Keratinocyte (primary cell): ENCODE results near the gene MARCOL. TPM values are rescaled to one million over a fixed set of nuclear protein-coding genes. Genes with fewer than 3 reads are reported as not detected.

Experiments used
- DNase-seq: peaks from one replicate; pipeline ENCODE4 v3.0.0-alpha.2; 2011; ENCODE audit warnings: low read depth, missing footprints, low spot score
- FAIRE-seq: peaks from 2 replicates; lab custom pipeline; 2011; peaks lifted over from hg19 to GRCh38; lab: Jason Lieb, UNC
- H2AFZ ChIP-seq: 2 replicates; pipeline ENCODE4 v1.6.0; 2012; ENCODE audit warnings: low read length, control low read depth, inconsistent platforms; ENCODE audit not compliant: control insufficient read depth
- H3K27ac ChIP-seq: 2 replicates; pipeline ENCODE4 v1.5.1; 2011; ENCODE audit warnings: low read length; ENCODE audit not compliant: control insufficient read depth, insufficient read depth
- H3K27me3 ChIP-seq: 3 replicates; pipeline ENCODE4 v1.6.0; 2011; ENCODE audit warnings: low read length; ENCODE audit not compliant: control insufficient read depth, insufficient read depth; ENCODE audit errors: extremely low read depth
- H3K36me3 ChIP-seq, 2 experiments: 2 replicates in 1 of 2; 3 replicates in 1 of 2; pipeline ENCODE4 v1.5.1; 2011; ENCODE audit warnings: low read length in 2 of 2, mild to moderate bottlenecking in 1 of 2; ENCODE audit not compliant: control insufficient read depth in 2 of 2, insufficient read depth in 2 of 2; ENCODE audit errors: extremely low read depth in 1 of 2
- H3K4me1 ChIP-seq: 3 replicates; pipeline ENCODE4 v1.5.1; 2011; ENCODE audit warnings: low read length; ENCODE audit not compliant: control insufficient read depth, insufficient read depth; ENCODE audit errors: extremely low read depth
- H3K4me2 ChIP-seq: 3 replicates; pipeline ENCODE4 v1.6.0; 2011; ENCODE audit warnings: low read depth, low read length; ENCODE audit not compliant: control insufficient read depth, insufficient read depth; ENCODE audit errors: extremely low read depth
- H3K4me3 ChIP-seq, 3 experiments: fragments of 200-600 bp in 1 of 3; sonication (generic) in 1 of 3; 2 replicates in 2 of 3; 3 replicates in 1 of 3; pipeline ENCODE4 v1.5.1; 2011 to 2016; ENCODE audit warnings: low read length in 3 of 3, mild to moderate bottlenecking in 3 of 3, control low read depth in 2 of 3, inconsistent platforms in 1 of 3, low read depth in 1 of 3, mixed read lengths in 1 of 3, mixed run types in 1 of 3, moderate library complexity in 1 of 3; ENCODE audit not compliant: control insufficient read depth in 2 of 3, insufficient read depth in 2 of 3; ENCODE audit errors: extremely low read depth in 1 of 3
- H3K79me2 ChIP-seq: 2 replicates; pipeline ENCODE4 v1.6.0; 2012; ENCODE audit warnings: low read length; ENCODE audit not compliant: control insufficient read depth, insufficient read depth
- H3K9ac ChIP-seq: 3 replicates; pipeline ENCODE4 v1.6.0; 2011; ENCODE audit warnings: low read length; ENCODE audit not compliant: control insufficient read depth, insufficient read depth; ENCODE audit errors: extremely low read depth
- H3K9me1 ChIP-seq: 3 replicates; pipeline ENCODE4 v1.6.0; 2011; ENCODE audit warnings: low read length; ENCODE audit not compliant: control insufficient read depth, insufficient read depth; ENCODE audit errors: extremely low read depth
- H3K9me3 ChIP-seq: 2 replicates; pipeline ENCODE4 v1.5.1; 2012; ENCODE audit warnings: low read depth, low read length; ENCODE audit not compliant: control insufficient read depth
- H4K20me1 ChIP-seq: 3 replicates; pipeline ENCODE4 v1.6.0; 2011; ENCODE audit warnings: low read length; ENCODE audit not compliant: control insufficient read depth, insufficient read depth; ENCODE audit errors: extremely low read depth
- CTCF ChIP-seq, 3 experiments: IDR thresholded peaks in 1 of 3; conservative IDR thresholded peaks in 1 of 3; optimal IDR thresholded peaks in 1 of 3; 2 replicates in 2 of 3; 3 replicates in 1 of 3; pipeline versions ENCODE3 to v1.5.1; 2011; ENCODE audit warnings: low read length in 3 of 3, mild to moderate bottlenecking in 3 of 3, moderate library complexity in 2 of 3, control low read depth in 1 of 3, inconsistent platforms in 1 of 3; ENCODE audit not compliant: insufficient read depth in 2 of 3; ENCODE audit errors: extremely low read depth in 1 of 3
- EZH2 ChIP-seq: IDR thresholded peaks from one replicate; pipeline ENCODE4 v1.6.1; 2012; ENCODE audit warnings: inconsistent platforms, mild to moderate bottlenecking, low read length, moderate library complexity
- dilution Hi-C: fragments of 300-500 bp; cut with MboI; formaldehyde crosslinking; loops from one replicate; pipeline ENCODE4 v1.7.0; 2020; ENCODE audit warnings: low sequenced_read_pairs; ENCODE audit not compliant: extremely low pct_ligation_motif_present
- polyA plus RNA-seq, 5 experiments: library from polyadenylated mRNA; depleted of rRNA in 3 of 5; stranded (reverse) in 3 of 5; stranded (forward) in 1 of 5; unstranded in 1 of 5; fragments of >200 nt; gene quantifications; 1 replicate in 1 of 5; 2 replicates in 3 of 5; 3 replicates in 1 of 5; pipeline versions ENCODE4 v1.2.1 to v1.2.3, GENCODE V29; 2011 to 2012; ENCODE audit warnings: missing spikeins in 2 of 5, low read depth in 1 of 5, low replicate concordance in 1 of 5

Gene MARCOL
- polyA plus RNA-seq, 1 donor (not counting 4 experiments of a cell fraction or from before 2014, with no cell fraction given): not detected

DNA sequence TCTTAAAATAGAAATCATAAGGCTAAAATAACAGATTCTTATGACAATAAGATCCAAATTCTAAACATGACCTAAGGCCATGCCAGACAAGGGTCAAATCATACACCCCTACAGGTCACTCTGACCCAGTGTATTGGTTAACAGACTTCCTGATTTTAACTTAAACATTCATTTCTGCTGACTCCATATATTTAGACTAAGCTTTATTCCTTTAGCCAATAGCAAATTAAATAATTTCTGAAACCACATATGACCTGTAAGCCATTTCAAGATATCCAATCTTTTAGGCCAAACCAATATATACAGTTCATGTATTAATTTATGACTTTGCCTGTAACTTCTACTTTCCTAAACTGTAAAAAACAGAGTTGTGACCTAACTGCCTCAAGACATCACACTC lies 22.9 kb downstream of the MARCOL start:
- Histone ChIP-seq H3K36me3 (no peaks in the 10 kb centered on the region), H3K27me3 (no peaks in the 10 kb centered on the region), H3K4me2 (no peak overlapping the region), H3K4me3 (no peak overlapping the region), H2AFZ (no peak overlapping the region), H4K20me1 (no peaks in the 10 kb centered on the region), H3K27ac (no peak overlapping the region), H3K79me2 (no peaks in the 10 kb centered on the region), H3K9ac (no peak overlapping the region), H3K4me1 (no peaks in the 10 kb centered on the region), H3K9me1 (no peaks in the 10 kb centered on the region), H3K9me3 (peaks cover 2% of the 10 kb centered on the region)
- FAIRE-seq (no peak), DNase-seq (no peak)
- TF ChIP-seq EZH2 (no peak), CTCF (optimal IDR thresholded peaks at IDR 0.05 in 1 of 3, IDR thresholded peaks at IDR 0.05 in 1 of 3, conservative IDR thresholded peaks at IDR 0.05 in 1 of 3; ENCODE audit: extremely low read depth in 1 of 3, insufficient read depth in 2 of 3, low read length in 3 of 3) (no peak)
- dilution Hi-C loops: no loop called here

- Histone ChIP-seq H3K79me2 (no peaks in the 10 kb centered on the region), H3K4me2 (no peak overlapping the region), H3K27me3 (no peaks in the 10 kb centered on the region), H3K36me3 (no peaks in the 10 kb centered on the region), H3K4me3 (no peak overlapping the region), H2AFZ (no peak overlapping the region), H3K27ac (no peak overlapping the region), H3K9me3 (no peaks in the 10 kb centered on the region), H4K20me1 (no peaks in the 10 kb centered on the region), H3K9ac (no peak overlapping the region), H3K9me1 (no peaks in the 10 kb centered on the region), H3K4me1 (no peaks in the 10 kb centered on the region)
- FAIRE-seq (no peak), DNase-seq (no peak)
- dilution Hi-C loops: no loop called here
- no peak for TF ChIP-seq CTCF (optimal IDR thresholded peaks at IDR 0.05 in 1 of 3, IDR thresholded peaks at IDR 0.05 in 1 of 3, conservative IDR thresholded peaks at IDR 0.05 in 1 of 3; ENCODE audit: extremely low read depth in 1 of 3, insufficient read depth in 2 of 3, low read length in 3 of 3)
- TF ChIP-seq EZH2: no peak
Measured at GRCh38 chr5:148267962-148268361, 29.6 kb downstream of the MARCOL start.
